Measurements from ENCODE around the gene NIPBL. TPM values are rescaled to one million over a fixed set of nuclear protein-coding genes. Genes with fewer than 3 reads are reported as not detected.
"Not testable (repeated sequence)": the region's sequence is repeated elsewhere in the genome, so short reads cannot be mapped to it uniquely, and the experiment has no call there.

The NIPBL gene
- total RNA-seq, 1 experiment from 2014 or later = 10.6 TPM

GRCh38 chr5:36889264-36889663 lies 12.7 kb downstream of the NIPBL start:
- Histone ChIP-seq H3K4me3 (no peak overlapping the region), H3K27me3 (no peaks in the 10 kb centered on the region), H3K9me3 (no peaks in the 10 kb centered on the region; the same call in 1 of the 2 replicates), H3K36me3 (peaks cover 6% of the 10 kb centered on the region; the same call in 1 of the 2 replicates)
- DNase-seq = no peak

- Histone ChIP-seq H3K4me3 (no peak overlapping the region), H3K9me3 (no peaks in the 10 kb centered on the region; the same call in 1 of the 2 replicates), H3K27me3 (no peaks in the 10 kb centered on the region), H3K36me3 (peaks cover 6% of the 10 kb centered on the region; the same call in 1 of the 2 replicates)
- DNase-seq = no peak
Observed at GRCh38 chr5:36891266-36891665, 14.7 kb downstream of the NIPBL start.

GRCh38 chr5:36892085-36892830 lies 15.7 kb downstream of the NIPBL start:
- not testable (repeated sequence) for H3K36me3 ChIP-seq, H3K4me3 ChIP-seq, H3K27me3 ChIP-seq, DNase-seq, H3K9me3 ChIP-seq

DNA sequence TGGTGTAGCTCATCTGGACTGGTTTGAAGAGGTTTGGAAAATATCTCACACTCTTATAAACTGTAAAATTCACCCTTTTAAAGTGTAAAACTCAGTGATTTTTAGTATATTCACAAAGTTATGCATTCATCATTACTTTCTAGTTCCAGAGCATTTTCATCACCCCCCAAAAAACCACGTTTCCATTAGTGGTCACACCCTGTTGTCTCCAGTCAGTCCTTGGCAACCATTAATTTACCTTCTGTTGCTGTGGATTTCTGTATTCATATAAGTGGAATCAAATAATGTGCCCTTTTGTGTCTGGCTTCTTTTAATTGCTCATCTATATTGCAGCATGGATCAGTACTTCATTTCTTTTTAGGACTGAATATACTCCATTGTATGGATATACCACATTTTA lies 18.4 kb downstream of the NIPBL start:
- DNase-seq = no peak
- Histone ChIP-seq H3K4me3 (no peak overlapping the region), H3K36me3 (peaks cover 6% of the 10 kb centered on the region; the same call in 1 of the 2 replicates), H3K27me3 (no peaks in the 10 kb centered on the region), H3K9me3 (no peaks in the 10 kb centered on the region; the same call in 1 of the 2 replicates)

DNA sequence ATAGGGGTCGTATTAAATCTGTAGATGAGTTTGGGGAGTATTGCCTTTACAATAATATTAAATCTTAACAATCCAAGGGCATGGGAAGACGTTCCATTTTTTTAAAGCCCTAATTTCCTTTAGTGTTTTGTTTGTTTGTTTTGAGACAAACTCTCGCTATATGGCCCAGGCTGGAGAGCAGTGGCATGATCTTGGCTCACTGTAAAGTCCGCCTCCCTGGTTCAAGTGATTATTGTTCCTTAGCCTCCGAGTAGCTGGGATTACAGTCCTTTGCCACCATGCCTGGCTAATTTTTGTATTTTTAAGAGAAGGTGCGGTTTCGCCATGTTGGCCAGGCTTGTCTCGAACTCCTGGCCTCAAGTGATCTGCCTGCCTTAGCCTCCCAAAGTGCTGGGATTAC lies 19.9 kb downstream of the NIPBL start:
- Histone ChIP-seq H3K27me3 (no peaks in the 10 kb centered on the region), H3K9me3 (no peaks in the 10 kb centered on the region; the same call in 1 of the 2 replicates), H3K4me3 (no peak overlapping the region), H3K36me3 (no peaks in the 10 kb centered on the region; the same call in 1 of the 2 replicates)
- no peak for DNase-seq

GRCh38 chr5:36897616-36898015 lies 21.0 kb downstream of the NIPBL start:
- Histone ChIP-seq H3K27me3 (no peaks in the 10 kb centered on the region), H3K4me3 (no peak overlapping the region), H3K36me3 (no peaks in the 10 kb centered on the region; the same call in 1 of the 2 replicates), H3K9me3 (no peaks in the 10 kb centered on the region)
- DNase-seq = no peak

GRCh38 chr5:36899860-36900259 lies 23.3 kb downstream of the NIPBL start:
- DNase-seq = no peak
- no peaks in the 10 kb centered on the region for H3K9me3 ChIP-seq
- no peaks in the 10 kb centered on the region for H3K27me3 ChIP-seq
- H3K4me3 ChIP-seq = no peak overlapping the region
- H3K36me3 ChIP-seq = no peaks in the 10 kb centered on the region; the same call in 1 of the 2 replicates

DNA sequence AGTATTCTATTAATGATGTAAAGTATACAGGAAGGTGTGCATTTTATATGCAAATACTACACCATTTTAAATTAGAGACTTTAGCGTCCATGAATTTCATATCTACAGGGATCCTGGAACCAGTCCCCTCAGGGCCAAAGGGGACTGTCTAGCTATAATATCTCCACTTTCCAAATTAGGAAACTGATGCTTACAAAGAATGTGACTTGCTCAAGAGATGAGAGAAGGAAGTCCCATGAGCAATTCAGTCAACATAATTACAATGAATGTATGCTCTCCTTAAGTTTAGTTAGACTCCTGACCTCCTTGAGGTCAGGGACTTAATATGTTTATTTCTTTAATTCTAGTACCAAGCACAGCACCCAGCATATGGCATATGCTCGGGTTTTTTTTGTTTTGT lies 23.7 kb downstream of the NIPBL start:
- Histone ChIP-seq H3K4me3 (no peak overlapping the region), H3K9me3 (no peaks in the 10 kb centered on the region), H3K27me3 (no peaks in the 10 kb centered on the region)

GRCh38 chr5:36901077-36901476 lies 24.5 kb downstream of the NIPBL start:
- DNase-seq, H3K9me3 ChIP-seq, H3K4me3 ChIP-seq, H3K36me3 ChIP-seq, H3K27me3 ChIP-seq: not testable (repeated sequence)

More for the DNA sequence above, 23.7 kb downstream of the NIPBL start:
- H3K36me3 ChIP-seq = no peaks in the 10 kb centered on the region; the same call in 1 of the 2 replicates
- DNase-seq = no peak

DNA sequence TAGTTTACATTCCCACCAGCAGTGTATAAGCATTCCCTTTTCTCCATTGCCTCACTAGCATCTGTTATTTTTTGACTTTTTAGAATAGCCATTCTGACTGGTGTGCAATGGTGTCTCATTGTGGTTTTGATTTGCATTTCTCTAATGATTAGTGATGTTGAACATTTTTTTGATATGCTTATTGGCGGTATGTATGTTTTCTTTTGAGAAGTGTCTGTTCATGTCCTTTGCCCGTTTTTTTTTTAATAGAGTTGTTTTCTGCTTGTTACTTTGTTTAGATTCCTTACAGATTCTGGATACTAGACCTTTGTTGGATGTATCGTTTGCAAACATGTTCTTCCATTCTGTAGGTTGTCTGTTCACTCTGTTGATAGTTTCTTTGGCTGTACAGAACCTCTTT lies 25.3 kb downstream of the NIPBL start:
- Histone ChIP-seq H3K27me3 (no peaks in the 10 kb centered on the region), H3K36me3 (no peaks in the 10 kb centered on the region), H3K9me3 (no peaks in the 10 kb centered on the region), H3K4me3 (no peak overlapping the region)
- no peak for DNase-seq

DNA sequence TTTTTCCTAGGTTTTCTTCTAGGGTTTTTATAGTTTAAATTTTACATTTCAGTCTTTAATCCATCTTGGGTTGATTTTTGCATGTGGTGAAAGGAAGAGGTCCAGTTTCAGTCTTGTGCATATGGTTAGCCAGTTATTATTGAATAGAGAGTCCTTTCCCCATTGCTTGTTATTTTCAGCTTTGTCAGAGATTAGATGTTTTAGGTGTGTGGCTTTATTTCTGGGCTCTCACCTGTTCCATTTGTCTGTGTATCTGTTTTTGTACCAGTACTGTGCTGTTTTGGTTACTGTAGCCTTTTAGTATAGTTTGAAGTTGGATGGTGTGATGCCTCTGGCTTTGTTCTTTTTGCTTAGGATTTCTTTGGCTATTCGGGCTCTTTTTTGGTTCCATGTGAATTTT lies 25.8 kb downstream of the NIPBL start:
- H3K4me3 ChIP-seq = no peak overlapping the region
- no peaks in the 10 kb centered on the region for H3K9me3 ChIP-seq
- no peak for DNase-seq
- no peaks in the 10 kb centered on the region for H3K27me3 ChIP-seq
- no peaks in the 10 kb centered on the region for H3K36me3 ChIP-seq

DNA sequence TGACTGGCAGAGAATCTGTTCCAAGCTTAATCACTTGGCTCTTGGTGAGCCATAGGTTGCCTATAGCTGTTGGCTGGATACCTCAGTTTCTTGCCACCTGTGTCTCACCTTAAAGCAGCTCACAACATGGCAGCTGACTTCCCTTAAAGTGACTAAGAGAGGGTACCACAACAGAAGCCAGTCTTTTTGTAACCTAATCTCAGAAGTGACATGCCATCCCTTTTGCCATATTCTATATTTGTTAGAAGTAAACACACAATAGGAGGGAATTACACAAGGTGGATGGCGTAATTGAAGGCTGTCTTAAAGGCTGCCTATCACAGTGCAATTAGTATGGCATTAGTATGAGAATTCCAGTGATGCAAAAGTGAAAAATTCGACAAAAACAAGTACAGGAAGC lies 28.1 kb downstream of the NIPBL start:
- no peak overlapping the region for H3K4me3 ChIP-seq
- H3K27me3 ChIP-seq = no peaks in the 10 kb centered on the region
- no peaks in the 10 kb centered on the region for H3K36me3 ChIP-seq
- no peak for DNase-seq
- H3K9me3 ChIP-seq = no peaks in the 10 kb centered on the region

DNA sequence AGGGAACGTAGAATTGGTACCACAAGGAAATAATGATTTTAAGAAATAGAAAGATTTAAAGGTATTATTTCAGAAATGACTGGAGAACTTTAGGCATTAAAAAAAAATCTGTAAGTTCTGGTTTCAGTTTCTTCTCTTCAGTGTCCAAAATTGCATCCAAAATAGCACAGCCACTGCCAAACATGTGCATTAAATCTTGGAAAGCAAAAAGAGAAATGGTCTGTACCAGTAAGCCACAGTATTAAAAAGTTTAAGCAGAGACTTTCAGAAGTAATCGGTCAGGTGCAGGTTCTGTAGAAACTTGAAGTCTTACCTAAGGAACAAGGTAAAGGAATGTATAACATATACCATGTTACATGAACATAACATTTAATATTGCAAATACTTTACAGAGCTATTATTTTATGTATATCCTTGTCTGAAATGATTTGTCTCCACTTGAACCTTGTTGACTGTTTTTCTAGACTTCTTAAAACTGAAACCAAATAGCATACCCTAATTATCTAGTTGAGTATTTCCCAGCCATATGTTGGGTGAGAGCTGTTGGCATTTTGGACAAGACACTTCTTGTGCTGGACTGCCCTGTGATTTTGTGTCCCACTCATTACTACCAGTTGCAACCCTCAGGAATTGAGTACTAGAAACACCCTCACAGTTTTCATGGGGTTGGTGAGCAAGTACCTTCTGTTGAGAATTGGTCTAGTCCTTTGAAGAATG lies 32.1 kb downstream of the NIPBL start:
- no peaks in the 10 kb centered on the region for H3K9me3 ChIP-seq
- H3K36me3 ChIP-seq = no peaks in the 10 kb centered on the region
- no peak overlapping the region for H3K4me3 ChIP-seq
- no peaks in the 10 kb centered on the region for H3K27me3 ChIP-seq
- DNase-seq = no peak

GRCh38 chr5:36915653-36916052 lies 39.1 kb downstream of the NIPBL start:
- Histone ChIP-seq H3K36me3 (no peaks in the 10 kb centered on the region), H3K27me3 (no peaks in the 10 kb centered on the region), H3K4me3 (no peak overlapping the region), H3K9me3 (0 out of 2 replicates have a peak, but pooled peaks cover 3% of the 10 kb centered on the region)
- DNase-seq = no peak

DNA sequence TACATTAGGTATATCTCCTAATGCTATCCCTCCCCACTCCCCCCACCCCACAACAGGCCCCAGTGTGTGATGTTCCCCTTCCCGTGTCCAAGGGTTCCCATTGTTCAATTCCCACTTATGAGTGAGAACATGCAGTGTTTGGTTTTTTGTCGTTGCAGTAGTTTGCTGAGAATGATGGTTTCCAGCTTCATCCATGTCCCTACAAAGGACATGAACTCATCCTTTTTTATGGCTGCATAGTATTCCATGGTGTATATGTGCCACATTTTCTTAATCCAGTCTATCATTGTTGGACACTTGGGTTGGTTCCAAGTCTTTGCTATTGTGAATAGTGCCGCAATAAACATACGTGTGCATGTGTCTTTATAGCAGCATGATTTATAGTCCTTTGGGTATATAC lies 40.0 kb downstream of the NIPBL start:
- DNase-seq, H3K4me3 ChIP-seq, H3K36me3 ChIP-seq, H3K9me3 ChIP-seq, H3K27me3 ChIP-seq: not testable (repeated sequence)

- not testable (repeated sequence) for H3K36me3 ChIP-seq, H3K27me3 ChIP-seq, DNase-seq, H3K9me3 ChIP-seq, H3K4me3 ChIP-seq
Observed at GRCh38 chr5:36917358-36917757, 40.8 kb downstream of the NIPBL start.

DNA sequence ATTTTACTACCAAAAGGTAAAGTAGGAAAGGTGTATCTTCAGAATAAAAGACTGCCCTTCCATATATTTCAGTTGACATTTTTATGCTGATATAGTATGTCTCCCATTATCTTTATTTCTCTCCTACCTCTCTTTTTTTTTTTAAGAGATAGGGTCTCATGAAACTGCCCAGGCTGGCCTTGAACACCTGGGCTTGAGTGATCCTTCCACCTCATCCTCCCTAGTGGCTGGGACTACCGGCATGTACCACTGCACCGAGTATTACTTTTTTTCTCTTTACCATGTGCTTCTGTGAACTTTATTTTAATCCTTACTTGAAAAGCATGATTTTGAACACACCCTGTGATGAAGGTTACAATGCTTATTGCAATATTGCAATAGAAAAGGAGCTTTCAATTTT lies 42.7 kb downstream of the NIPBL start:
- no peaks in the 10 kb centered on the region for H3K36me3 ChIP-seq
- no peaks in the 10 kb centered on the region for H3K27me3 ChIP-seq
- no peak for DNase-seq
- no peak overlapping the region for H3K4me3 ChIP-seq
- 0 out of 2 replicates have a peak, but pooled peaks cover 3% of the 10 kb centered on the region for H3K9me3 ChIP-seq

DNA sequence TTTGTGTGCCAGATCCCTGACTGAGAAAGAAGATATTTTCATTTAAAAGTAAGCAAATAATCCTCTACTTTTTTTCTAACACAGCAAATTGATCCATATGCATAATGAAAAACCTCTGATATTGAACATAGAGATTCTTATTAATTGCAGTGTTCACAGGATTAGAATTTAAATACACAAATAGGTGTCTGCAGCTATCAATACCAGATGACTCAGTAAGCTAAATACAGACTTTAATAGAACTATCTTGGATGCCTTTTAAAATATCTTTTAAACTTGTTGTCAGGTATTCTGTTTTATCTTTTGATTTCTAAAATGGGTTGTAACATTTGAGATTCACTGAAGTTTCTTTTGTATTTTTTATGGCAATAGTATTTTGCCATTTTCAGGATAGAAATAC lies 43.1 kb downstream of the NIPBL start:
- no peaks in the 10 kb centered on the region for H3K27me3 ChIP-seq
- H3K9me3 ChIP-seq = 0 out of 2 replicates have a peak, but pooled peaks cover 3% of the 10 kb centered on the region

More for the DNA sequence above, 43.1 kb downstream of the NIPBL start:
- Histone ChIP-seq H3K4me3 (no peak overlapping the region), H3K36me3 (no peaks in the 10 kb centered on the region)
- no peak for DNase-seq

Measured in MG63 (cell line).